GM23338 (cell line): ENCODE measurements around the gene NECTIN1. TPM values are rescaled to one million over a fixed set of nuclear protein-coding genes. Genes with fewer than 3 reads are reported as not detected.

ENCODE experiments used
- ATAC-seq: fragments of 200-7000 bp; cut with Tn5 transposase; 3 replicates; pipeline ENCODE4 v1.9.1; 2020
- DNase-seq: peaks from one replicate; pipeline ENCODE4 v3.0.0-alpha.2; 2015; ENCODE audit warnings: low spot score
- H2AFZ ChIP-seq: fragments of 200-600 bp; sonication (generic); 2 replicates; pipeline ENCODE4 v1.8.0; 2016; ENCODE audit warnings: antibody characterized with exemption, mild to moderate bottlenecking, moderate library complexity
- H3F3A ChIP-seq: fragments of 200-600 bp; sonication (generic); replicated peaks from 2 replicates; pipeline ENCODE4 v1.8.0; 2017; ENCODE audit warnings: antibody characterized with exemption, mixed run types, low read depth
- H3K27ac ChIP-seq: fragments of 200-600 bp; sonication (generic); 2 replicates; pipeline ENCODE4 v1.6.1; 2016; ENCODE audit warnings: low read depth
- H3K27me3 ChIP-seq: fragments of 200-600 bp; sonication (generic); 2 replicates; pipeline ENCODE4 v1.8.0; 2016; ENCODE audit warnings: mild to moderate bottlenecking, mixed run types, moderate library complexity; ENCODE audit not compliant: insufficient read depth
- H3K36me3 ChIP-seq: fragments of 200-600 bp; sonication (generic); 2 replicates; pipeline ENCODE4 v1.8.0; 2016; ENCODE audit warnings: mild to moderate bottlenecking; ENCODE audit not compliant: insufficient read depth
- H3K4me1 ChIP-seq: fragments of 200-600 bp; sonication (generic); 2 replicates; pipeline ENCODE4 v1.8.0; 2016; ENCODE audit warnings: mild to moderate bottlenecking, moderate library complexity; ENCODE audit not compliant: insufficient read depth
- H3K4me2 ChIP-seq: fragments of 200-600 bp; sonication (generic); 2 replicates; pipeline ENCODE4 v1.7.1; 2017; ENCODE audit warnings: mixed run types
- H3K4me3 ChIP-seq: fragments of 200-600 bp; sonication (generic); 2 replicates; pipeline ENCODE4 v1.6.1; 2016; ENCODE audit warnings: mixed run types
- H3K79me2 ChIP-seq: fragments of 200-600 bp; sonication (generic); replicated peaks from 2 replicates; pipeline ENCODE4 v1.8.0; 2017; ENCODE audit warnings: mild to moderate bottlenecking; ENCODE audit not compliant: insufficient read depth
- H3K9me2 ChIP-seq: fragments of 200-600 bp; sonication (generic); 2 replicates; pipeline ENCODE4 v1.8.0; 2017; ENCODE audit not compliant: insufficient read depth
- H4K20me1 ChIP-seq: fragments of 200-600 bp; sonication (generic); replicated peaks from 2 replicates; pipeline ENCODE4 v1.8.0; 2017; ENCODE audit warnings: mild to moderate bottlenecking; ENCODE audit not compliant: insufficient read depth
- H3K27ac Mint-ChIP-seq: 2 replicates; pipeline ENCODE4 v1.8.0; 2020; ENCODE audit warnings: inconsistent platforms, mild to moderate bottlenecking, moderate library complexity, mixed read lengths
- H3K27me3 Mint-ChIP-seq: 3 replicates; pipeline ENCODE4 v1.8.0; 2022; ENCODE audit warnings: low read depth, mild to moderate bottlenecking, moderate library complexity, mixed read lengths, inconsistent platforms; ENCODE audit not compliant: insufficient read depth, poor library complexity
- H3K36me3 Mint-ChIP-seq: 3 replicates; pipeline ENCODE4 v1.8.0; 2021; ENCODE audit warnings: low read depth, mild to moderate bottlenecking, inconsistent platforms, moderate library complexity, mixed read lengths
- H3K4me1 Mint-ChIP-seq: 3 replicates; pipeline ENCODE4 v1.8.0; 2020; ENCODE audit warnings: mild to moderate bottlenecking, inconsistent platforms, mixed read lengths
- H3K4me3 Mint-ChIP-seq: 3 replicates; pipeline ENCODE4 v1.8.0; 2021; ENCODE audit warnings: moderate library complexity, mild to moderate bottlenecking, inconsistent platforms, mixed read lengths
- H3K9me3 Mint-ChIP-seq: 3 replicates; pipeline ENCODE4 v1.8.0; 2020; ENCODE audit warnings: moderate library complexity, mild to moderate bottlenecking, inconsistent platforms, mixed read lengths
- CREB1 ChIP-seq: fragments of 250-450 bp; sonication (Bioruptor Pico); IDR thresholded peaks from 2 replicates; pipeline ENCODE4 v1.5.0; 2020; ENCODE audit warnings: low read depth, mild to moderate bottlenecking, moderate library complexity
- EZH2 ChIP-seq: fragments of 200-600 bp; sonication (generic); IDR thresholded peaks from one replicate; pipeline ENCODE4 v1.8.0; 2017; ENCODE audit warnings: antibody characterized with exemption, mild to moderate bottlenecking, low read depth; ENCODE audit not compliant: unreplicated experiment
- EZH2phosphoT487 ChIP-seq: fragments of 200-600 bp; sonication (generic); IDR thresholded peaks from one replicate; pipeline ENCODE4 v1.8.1; 2018; ENCODE audit warnings: antibody characterized with exemption; ENCODE audit not compliant: unreplicated experiment
- JUNB ChIP-seq: IDR thresholded peaks from one replicate; pipeline ENCODE4 v1.6.1; 2016; ENCODE audit warnings: antibody characterized with exemption; ENCODE audit not compliant: unreplicated experiment
- NANOG ChIP-seq: IDR thresholded peaks from 2 replicates; pipeline ENCODE4 v1.6.1; 2016; ENCODE audit warnings: antibody characterized with exemption, borderline replicate concordance
- POLR2AphosphoS5 ChIP-seq: IDR thresholded peaks from 2 replicates; pipeline ENCODE4 v1.6.1; 2016; ENCODE audit warnings: antibody characterized with exemption, low read depth
- STAT1 ChIP-seq: IDR thresholded peaks from one replicate; pipeline ENCODE4 v1.6.1; 2016; ENCODE audit warnings: antibody characterized with exemption; ENCODE audit not compliant: unreplicated experiment
- ZNF114 ChIP-seq: fragments of 250-450 bp; sonication (Bioruptor Pico); IDR thresholded peaks from 2 replicates; pipeline ENCODE4 v1.5.0; 2020; ENCODE audit warnings: mild to moderate bottlenecking, moderate library complexity
- ZNF331 ChIP-seq: fragments of 250-450 bp; sonication (Bioruptor Pico); IDR thresholded peaks from 2 replicates; pipeline ENCODE4 v1.5.0; 2020; ENCODE audit warnings: low read depth, mild to moderate bottlenecking, moderate library complexity
- polyA plus RNA-seq: library from polyadenylated mRNA; unstranded; fragments of >200 nt; fragmentation: Nextera tagmentation; extraction: Ambion mirVana; gene quantifications from 2 replicates; pipeline ENCODE4 v1.2.1, GENCODE V29; 2016
- total RNA-seq: library from RNA; depleted of rRNA; stranded (reverse); fragments of >200 nt; shearing (Covaris generic); gene quantifications from 2 replicates; pipeline ENCODE4 v1.2.3, GENCODE V29; 2014
- TF ChIP-seq, protein P1 (sequence below): fragments of 250-450 bp; sonication (Bioruptor Pico); IDR thresholded peaks from 2 replicates; pipeline ENCODE4 v1.5.0; 2020; ENCODE audit warnings: mild to moderate bottlenecking, moderate library complexity
- TF ChIP-seq, protein P2 (sequence below), 2 experiments: fragments of 200-600 bp in 1 of 2; sonication (generic) in 1 of 2; conservative IDR thresholded peaks; 2 replicates each; pipeline versions ENCODE4 v1.5.1 to v1.6.1; 2016 to 2017; ENCODE audit warnings: antibody characterized with exemption in 2 of 2, low read depth in 2 of 2, mild to moderate bottlenecking in 2 of 2, moderate library complexity in 1 of 2
- TF ChIP-seq, protein P3 (sequence below): IDR thresholded peaks from one replicate; pipeline ENCODE4 v1.6.1; 2018; ENCODE audit warnings: antibody characterized with exemption; ENCODE audit not compliant: unreplicated experiment
- TF ChIP-seq, protein P4 (sequence below): IDR thresholded peaks from 2 replicates; pipeline ENCODE4 v1.6.1; 2016; ENCODE audit warnings: antibody characterized with exemption

Gene NECTIN1
- total and polyA plus RNA-seq, 2 experiments from 2014 or later: 18.7 to 56.3 TPM

DNA sequence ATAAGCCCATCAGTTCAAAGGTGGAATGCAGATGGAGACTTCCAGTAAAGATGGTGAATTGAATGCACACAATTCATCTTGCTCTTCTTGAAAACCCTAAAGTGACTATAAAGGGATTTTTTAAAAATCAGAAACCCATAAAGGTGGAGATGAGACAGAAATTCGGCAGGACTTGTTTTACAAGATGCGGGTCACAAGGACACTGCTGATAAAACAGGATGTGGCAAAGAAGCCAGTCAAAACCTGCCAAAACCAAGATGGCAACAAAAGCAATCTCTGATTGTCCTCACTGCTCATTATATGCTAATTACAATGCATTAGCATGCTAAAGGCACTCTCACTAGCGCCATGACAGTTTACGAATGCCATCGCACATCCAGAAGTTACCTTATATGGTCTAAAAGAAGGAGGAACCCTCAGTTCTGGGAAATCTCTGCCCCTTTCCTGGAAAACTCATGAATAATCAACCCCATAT, 137.1 kb downstream of the NECTIN1 start:
- Histone ChIP-seq H4K20me1 (no peaks in the 10 kb centered on the region), H3K4me3 (no peak overlapping the region), H2AFZ (no peak overlapping the region), H3K79me2 (no peaks in the 10 kb centered on the region), H3K4me1 (0 out of 2 replicates have a peak, but pooled peaks cover 7% of the 10 kb centered on the region), H3K4me2 (no peak overlapping the region), H3K27me3 (no peaks in the 10 kb centered on the region; the same call in 1 of the 2 replicates), H3K36me3 (no peaks in the 10 kb centered on the region), H3F3A (no peaks in the 10 kb centered on the region), H3K9me2 (no peaks in the 10 kb centered on the region), H3K27ac (peak overlapping the region; percentile 67; the same call in 1 of the 2 replicates)
- DNase-seq (peak; percentile 70), ATAC-seq (peak; percentile 53)
- peaks cover 4% of the 10 kb centered on the region for H3K27me3 Mint-ChIP-seq
- H3K36me3 Mint-ChIP-seq: no peaks in the 10 kb centered on the region
- peaks cover 14% of the 10 kb centered on the region for H3K9me3 Mint-ChIP-seq
- TF ChIP-seq POLR2AphosphoS5: no peak
- TF ChIP-seq ZNF331: no peak
- TF ChIP-seq ZNF114: no peak
- no peak for TF ChIP-seq CREB1 (CRISPR knock-in tag)
- TF ChIP-seq, protein P1, sequence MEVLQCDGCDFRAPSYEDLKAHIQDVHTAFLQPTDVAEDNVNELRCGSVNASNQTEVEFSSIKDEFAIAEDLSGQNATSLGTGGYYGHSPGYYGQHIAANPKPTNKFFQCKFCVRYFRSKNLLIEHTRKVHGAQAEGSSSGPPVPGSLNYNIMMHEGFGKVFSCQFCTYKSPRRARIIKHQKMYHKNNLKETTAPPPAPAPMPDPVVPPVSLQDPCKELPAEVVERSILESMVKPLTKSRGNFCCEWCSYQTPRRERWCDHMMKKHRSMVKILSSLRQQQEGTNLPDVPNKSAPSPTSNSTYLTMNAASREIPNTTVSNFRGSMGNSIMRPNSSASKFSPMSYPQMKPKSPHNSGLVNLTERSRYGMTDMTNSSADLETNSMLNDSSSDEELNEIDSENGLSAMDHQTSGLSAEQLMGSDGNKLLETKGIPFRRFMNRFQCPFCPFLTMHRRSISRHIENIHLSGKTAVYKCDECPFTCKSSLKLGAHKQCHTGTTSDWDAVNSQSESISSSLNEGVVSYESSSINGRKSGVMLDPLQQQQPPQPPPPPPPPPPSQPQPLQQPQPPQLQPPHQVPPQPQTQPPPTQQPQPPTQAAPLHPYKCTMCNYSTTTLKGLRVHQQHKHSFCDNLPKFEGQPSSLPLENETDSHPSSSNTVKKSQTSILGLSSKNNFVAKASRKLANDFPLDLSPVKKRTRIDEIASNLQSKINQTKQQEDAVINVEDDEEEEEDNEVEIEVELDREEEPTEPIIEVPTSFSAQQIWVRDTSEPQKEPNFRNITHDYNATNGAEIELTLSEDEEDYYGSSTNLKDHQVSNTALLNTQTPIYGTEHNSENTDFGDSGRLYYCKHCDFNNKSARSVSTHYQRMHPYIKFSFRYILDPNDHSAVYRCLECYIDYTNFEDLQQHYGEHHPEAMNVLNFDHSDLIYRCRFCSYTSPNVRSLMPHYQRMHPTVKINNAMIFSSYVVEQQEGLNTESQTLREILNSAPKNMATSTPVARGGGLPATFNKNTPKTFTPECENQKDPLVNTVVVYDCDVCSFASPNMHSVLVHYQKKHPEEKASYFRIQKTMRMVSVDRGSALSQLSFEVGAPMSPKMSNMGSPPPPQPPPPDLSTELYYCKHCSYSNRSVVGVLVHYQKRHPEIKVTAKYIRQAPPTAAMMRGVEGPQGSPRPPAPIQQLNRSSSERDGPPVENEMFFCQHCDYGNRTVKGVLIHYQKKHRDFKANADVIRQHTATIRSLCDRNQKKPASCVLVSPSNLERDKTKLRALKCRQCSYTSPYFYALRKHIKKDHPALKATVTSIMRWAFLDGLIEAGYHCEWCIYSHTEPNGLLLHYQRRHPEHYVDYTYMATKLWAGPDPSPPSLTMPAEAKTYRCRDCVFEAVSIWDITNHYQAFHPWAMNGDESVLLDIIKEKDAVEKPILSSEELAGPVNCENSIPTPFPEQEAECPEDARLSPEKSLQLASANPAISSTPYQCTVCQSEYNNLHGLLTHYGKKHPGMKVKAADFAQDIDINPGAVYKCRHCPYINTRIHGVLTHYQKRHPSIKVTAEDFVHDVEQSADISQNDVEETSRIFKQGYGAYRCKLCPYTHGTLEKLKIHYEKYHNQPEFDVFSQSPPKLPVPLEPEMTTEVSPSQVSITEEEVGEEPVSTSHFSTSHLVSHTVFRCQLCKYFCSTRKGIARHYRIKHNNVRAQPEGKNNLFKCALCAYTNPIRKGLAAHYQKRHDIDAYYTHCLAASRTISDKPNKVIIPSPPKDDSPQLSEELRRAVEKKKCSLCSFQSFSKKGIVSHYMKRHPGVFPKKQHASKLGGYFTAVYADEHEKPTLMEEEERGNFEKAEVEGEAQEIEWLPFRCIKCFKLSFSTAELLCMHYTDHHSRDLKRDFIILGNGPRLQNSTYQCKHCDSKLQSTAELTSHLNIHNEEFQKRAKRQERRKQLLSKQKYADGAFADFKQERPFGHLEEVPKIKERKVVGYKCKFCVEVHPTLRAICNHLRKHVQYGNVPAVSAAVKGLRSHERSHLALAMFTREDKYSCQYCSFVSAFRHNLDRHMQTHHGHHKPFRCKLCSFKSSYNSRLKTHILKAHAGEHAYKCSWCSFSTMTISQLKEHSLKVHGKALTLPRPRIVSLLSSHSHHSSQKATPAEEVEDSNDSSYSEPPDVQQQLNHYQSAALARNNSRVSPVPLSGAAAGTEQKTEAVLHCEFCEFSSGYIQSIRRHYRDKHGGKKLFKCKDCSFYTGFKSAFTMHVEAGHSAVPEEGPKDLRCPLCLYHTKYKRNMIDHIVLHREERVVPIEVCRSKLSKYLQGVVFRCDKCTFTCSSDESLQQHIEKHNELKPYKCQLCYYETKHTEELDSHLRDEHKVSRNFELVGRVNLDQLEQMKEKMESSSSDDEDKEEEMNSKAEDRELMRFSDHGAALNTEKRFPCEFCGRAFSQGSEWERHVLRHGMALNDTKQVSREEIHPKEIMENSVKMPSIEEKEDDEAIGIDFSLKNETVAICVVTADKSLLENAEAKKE: no peak
- TF ChIP-seq JUNB: no peak
- no peak for TF ChIP-seq NANOG
- TF ChIP-seq, protein P2, sequence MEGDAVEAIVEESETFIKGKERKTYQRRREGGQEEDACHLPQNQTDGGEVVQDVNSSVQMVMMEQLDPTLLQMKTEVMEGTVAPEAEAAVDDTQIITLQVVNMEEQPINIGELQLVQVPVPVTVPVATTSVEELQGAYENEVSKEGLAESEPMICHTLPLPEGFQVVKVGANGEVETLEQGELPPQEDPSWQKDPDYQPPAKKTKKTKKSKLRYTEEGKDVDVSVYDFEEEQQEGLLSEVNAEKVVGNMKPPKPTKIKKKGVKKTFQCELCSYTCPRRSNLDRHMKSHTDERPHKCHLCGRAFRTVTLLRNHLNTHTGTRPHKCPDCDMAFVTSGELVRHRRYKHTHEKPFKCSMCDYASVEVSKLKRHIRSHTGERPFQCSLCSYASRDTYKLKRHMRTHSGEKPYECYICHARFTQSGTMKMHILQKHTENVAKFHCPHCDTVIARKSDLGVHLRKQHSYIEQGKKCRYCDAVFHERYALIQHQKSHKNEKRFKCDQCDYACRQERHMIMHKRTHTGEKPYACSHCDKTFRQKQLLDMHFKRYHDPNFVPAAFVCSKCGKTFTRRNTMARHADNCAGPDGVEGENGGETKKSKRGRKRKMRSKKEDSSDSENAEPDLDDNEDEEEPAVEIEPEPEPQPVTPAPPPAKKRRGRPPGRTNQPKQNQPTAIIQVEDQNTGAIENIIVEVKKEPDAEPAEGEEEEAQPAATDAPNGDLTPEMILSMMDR (conservative IDR thresholded peaks at IDR 0.05; ENCODE audit: low read depth in 2 of 2): no peak
- TF ChIP-seq STAT1: no peak
- TF ChIP-seq, protein P3, sequence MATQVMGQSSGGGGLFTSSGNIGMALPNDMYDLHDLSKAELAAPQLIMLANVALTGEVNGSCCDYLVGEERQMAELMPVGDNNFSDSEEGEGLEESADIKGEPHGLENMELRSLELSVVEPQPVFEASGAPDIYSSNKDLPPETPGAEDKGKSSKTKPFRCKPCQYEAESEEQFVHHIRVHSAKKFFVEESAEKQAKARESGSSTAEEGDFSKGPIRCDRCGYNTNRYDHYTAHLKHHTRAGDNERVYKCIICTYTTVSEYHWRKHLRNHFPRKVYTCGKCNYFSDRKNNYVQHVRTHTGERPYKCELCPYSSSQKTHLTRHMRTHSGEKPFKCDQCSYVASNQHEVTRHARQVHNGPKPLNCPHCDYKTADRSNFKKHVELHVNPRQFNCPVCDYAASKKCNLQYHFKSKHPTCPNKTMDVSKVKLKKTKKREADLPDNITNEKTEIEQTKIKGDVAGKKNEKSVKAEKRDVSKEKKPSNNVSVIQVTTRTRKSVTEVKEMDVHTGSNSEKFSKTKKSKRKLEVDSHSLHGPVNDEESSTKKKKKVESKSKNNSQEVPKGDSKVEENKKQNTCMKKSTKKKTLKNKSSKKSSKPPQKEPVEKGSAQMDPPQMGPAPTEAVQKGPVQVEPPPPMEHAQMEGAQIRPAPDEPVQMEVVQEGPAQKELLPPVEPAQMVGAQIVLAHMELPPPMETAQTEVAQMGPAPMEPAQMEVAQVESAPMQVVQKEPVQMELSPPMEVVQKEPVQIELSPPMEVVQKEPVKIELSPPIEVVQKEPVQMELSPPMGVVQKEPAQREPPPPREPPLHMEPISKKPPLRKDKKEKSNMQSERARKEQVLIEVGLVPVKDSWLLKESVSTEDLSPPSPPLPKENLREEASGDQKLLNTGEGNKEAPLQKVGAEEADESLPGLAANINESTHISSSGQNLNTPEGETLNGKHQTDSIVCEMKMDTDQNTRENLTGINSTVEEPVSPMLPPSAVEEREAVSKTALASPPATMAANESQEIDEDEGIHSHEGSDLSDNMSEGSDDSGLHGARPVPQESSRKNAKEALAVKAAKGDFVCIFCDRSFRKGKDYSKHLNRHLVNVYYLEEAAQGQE: no peak
- TF ChIP-seq EZH2phosphoT487: no peak
- no peak for TF ChIP-seq EZH2
- TF ChIP-seq, protein P4, sequence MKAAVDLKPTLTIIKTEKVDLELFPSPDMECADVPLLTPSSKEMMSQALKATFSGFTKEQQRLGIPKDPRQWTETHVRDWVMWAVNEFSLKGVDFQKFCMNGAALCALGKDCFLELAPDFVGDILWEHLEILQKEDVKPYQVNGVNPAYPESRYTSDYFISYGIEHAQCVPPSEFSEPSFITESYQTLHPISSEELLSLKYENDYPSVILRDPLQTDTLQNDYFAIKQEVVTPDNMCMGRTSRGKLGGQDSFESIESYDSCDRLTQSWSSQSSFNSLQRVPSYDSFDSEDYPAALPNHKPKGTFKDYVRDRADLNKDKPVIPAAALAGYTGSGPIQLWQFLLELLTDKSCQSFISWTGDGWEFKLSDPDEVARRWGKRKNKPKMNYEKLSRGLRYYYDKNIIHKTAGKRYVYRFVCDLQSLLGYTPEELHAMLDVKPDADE: no peak
- H3K4me3 Mint-ChIP-seq: no peak overlapping the region
- H3K27ac Mint-ChIP-seq: peak overlapping the region; percentile 76; the same call in 1 of the 2 replicates
- H3K4me1 Mint-ChIP-seq: peaks cover 24% of the 10 kb centered on the region
